GM12872 (cell line): ENCODE data around the gene HILPDA.

Experiments
- CTCF ChIP-seq: IDR thresholded peaks from 3 replicates; pipeline ENCODE4 v1.5.1; 2011; ENCODE audit warnings: low read depth, mild to moderate bottlenecking, low read length, moderate library complexity; ENCODE audit not compliant: insufficient read depth

Gene HILPDA

GRCh38 chr7:128459394-128459878 is 3.8 kb downstream of the HILPDA start:
- peak; percentile 81 for TF ChIP-seq CTCF

- TF ChIP-seq CTCF: no peak
Measured at GRCh38 chr7:128462460-128462859, 6.8 kb downstream of the HILPDA start.

- peak; percentile 61 for TF ChIP-seq CTCF
Measured at GRCh38 chr7:128476402-128477335, 21.0 kb downstream of the HILPDA start, which contains the start of gene METTL2B. Gene METTL2B (plus strand): TSS chr7:128476748. CDS start chr7:128476766, 18 bp downstream.

- TF ChIP-seq CTCF: no peak
Measured at GRCh38 chr7:128497405-128497804, 41.7 kb downstream of the HILPDA start.
